A549 (cell line): ENCODE measurements around the gene DDX59. TPM values are rescaled to one million over a fixed set of nuclear protein-coding genes. Genes with fewer than 3 reads are reported as not detected.
A peak's percentile ranks its signal among the peaks of the same experiment; 100 is the strongest.

Source experiments
- ATAC-seq, 2 experiments: fragments of 200-7000 bp in 1 of 2; fragments of >200 bp in 1 of 2; cut with Nextera tagmentation in 1 of 2; cut with Tn5 transposase in 1 of 2; 3 replicates each; pipeline versions ENCODE4 v1.8.0 to v1.9.1; 2018 to 2020; ENCODE audit warnings: mild to moderate bottlenecking in 1 of 2, moderate library complexity in 1 of 2
- CTCF ChIA-PET: fragments of 300-600 bp; sonication (Branson Sonifier 250); formaldehyde crosslinking; extraction: SDS; loops from one replicate; lab custom pipeline; 2021; ENCODE audit warnings: antibody characterized with exemption, inconsistent platforms; lab: Yijun Ruan, JAX
- POLR2A ChIA-PET: fragments of 350-600 bp; formaldehyde crosslinking; extraction: SDS; loops from one replicate; lab custom pipeline; 2021; ENCODE audit warnings: antibody characterized with exemption, inconsistent platforms; lab: Yijun Ruan, JAX
- DNase-seq, 2 experiments: peaks; one replicate each; pipeline versions ENCODE4 v3.0.0 to v3.0.0-alpha.2; 2011 to 2016; ENCODE audit warnings: low read depth in 1 of 2, low spot score in 1 of 2
- FAIRE-seq: peaks from 2 replicates; lab custom pipeline; 2011; peaks lifted over from hg19 to GRCh38; lab: Jason Lieb, UNC
- H3K27ac ChIP-seq, 2 experiments: fragments of >200 bp; sonication (Bioruptor Twin); formaldehyde crosslinking; 3 replicates each; pipeline ENCODE4 v1.5.1; 2016 to 2017
- H3K4me1 ChIP-seq: fragments of >200 bp; sonication (Bioruptor Twin); formaldehyde crosslinking; 3 replicates; pipeline ENCODE4 v1.6.1; 2016
- H3K4me2 ChIP-seq: fragments of >200 bp; sonication (Bioruptor Twin); formaldehyde crosslinking; 3 replicates; pipeline ENCODE4 v1.6.1; 2016
- H3K4me3 ChIP-seq: fragments of >200 bp; sonication (Bioruptor Twin); formaldehyde crosslinking; 3 replicates; pipeline ENCODE4 v1.5.1; 2016
- H3K9me3 ChIP-seq: fragments of >200 bp; sonication (Bioruptor Twin); formaldehyde crosslinking; 3 replicates; pipeline ENCODE4 v1.6.1; 2016
- CBX2 ChIP-seq: fragments of 200-600 bp; sonication (generic); IDR thresholded peaks from 2 replicates; pipeline ENCODE4 v1.6.1; 2016; ENCODE audit warnings: low read depth, mild to moderate bottlenecking, borderline replicate concordance
- EHMT2 ChIP-seq: fragments of 200-600 bp; sonication (generic); IDR thresholded peaks from 2 replicates; pipeline ENCODE4 v1.6.1; 2016; ENCODE audit warnings: antibody characterized with exemption, low read depth, mild to moderate bottlenecking, moderate library complexity
- ESRRA ChIP-seq: fragments of 150-350 bp; IDR thresholded peaks from 2 replicates; pipeline ENCODE4 v1.6.1; 2014; ENCODE audit warnings: mild to moderate bottlenecking, low read length, borderline replicate concordance
- FOSB ChIP-seq: fragments of 250-450 bp; sonication (Bioruptor Pico); IDR thresholded peaks from 2 replicates; pipeline ENCODE4 v1.5.0; 2020; ENCODE audit warnings: mild to moderate bottlenecking, moderate library complexity
- FOSL2 ChIP-seq, 2 experiments: fragments of 450-650 bp in 1 of 2; fragments of >200 bp in 1 of 2; sonication (Bioruptor Twin) in 1 of 2; formaldehyde crosslinking; IDR thresholded peaks; 2 replicates each; pipeline versions ENCODE4 v1.5.0 to v1.6.1; 2016 to 2020; ENCODE audit warnings: mild to moderate bottlenecking in 1 of 2, moderate library complexity in 1 of 2
- GATA3 ChIP-seq: IDR thresholded peaks from 2 replicates; pipeline ENCODE4 v1.6.1; 2012; ENCODE audit warnings: borderline replicate concordance
- HEYL ChIP-seq: fragments of 250-450 bp; sonication (Bioruptor Pico); IDR thresholded peaks from 2 replicates; pipeline ENCODE4 v1.8.0; 2021; ENCODE audit warnings: mild to moderate bottlenecking, moderate library complexity
- HOXB5 ChIP-seq: fragments of 250-450 bp; sonication (Bioruptor Pico); IDR thresholded peaks from 2 replicates; pipeline ENCODE4 v1.5.0; 2020; ENCODE audit warnings: mild to moderate bottlenecking, moderate library complexity
- JUN ChIP-seq, 2 experiments: fragments of >200 bp; sonication (Bioruptor Twin); formaldehyde crosslinking; IDR thresholded peaks; 2 replicates in 1 of 2; 3 replicates in 1 of 2; pipeline ENCODE4 v1.6.1; 2016 to 2017
- KDM5A ChIP-seq: fragments of 200-600 bp; sonication (generic); IDR thresholded peaks from 2 replicates; pipeline ENCODE4 v1.6.1; 2016; ENCODE audit warnings: antibody characterized with exemption, mild to moderate bottlenecking
- MAZ ChIP-seq: fragments of 150-350 bp; IDR thresholded peaks from 2 replicates; pipeline ENCODE4 v1.6.1; 2014; ENCODE audit warnings: antibody characterized with exemption, low read depth, low read length, borderline replicate concordance
- MYC ChIP-seq: IDR thresholded peaks from 2 replicates; pipeline ENCODE4 v1.6.1; 2012; ENCODE audit warnings: mild to moderate bottlenecking, inconsistent platforms, low read length, improper control_type of control experiment, borderline replicate concordance
- NFE2L2 ChIP-seq: fragments of 150-350 bp; conservative IDR thresholded peaks from 2 replicates; pipeline ENCODE4 v1.6.1; 2014; ENCODE audit warnings: low read length
- NPAS2 ChIP-seq: fragments of 250-450 bp; sonication (Bioruptor Pico); IDR thresholded peaks from 2 replicates; pipeline ENCODE4 v1.8.0; 2022; ENCODE audit warnings: mild to moderate bottlenecking, moderate library complexity, borderline replicate concordance
- NR3C1 ChIP-seq: fragments of >200 bp; sonication (Bioruptor Twin); formaldehyde crosslinking; IDR thresholded peaks from 3 replicates; pipeline ENCODE4 v1.6.1; 2017
- PHF8 ChIP-seq: fragments of 200-600 bp; sonication (generic); IDR thresholded peaks from 2 replicates; pipeline ENCODE4 v1.6.1; 2016; ENCODE audit warnings: low read depth, mild to moderate bottlenecking, antibody characterized with exemption, moderate library complexity, borderline replicate concordance
- POLR2A ChIP-seq: IDR thresholded peaks from 2 replicates; pipeline ENCODE4 v1.6.1; 2012; ENCODE audit warnings: mild to moderate bottlenecking, low read length
- RARB ChIP-seq: fragments of 250-450 bp; sonication (Bioruptor Pico); IDR thresholded peaks from 2 replicates; pipeline ENCODE4 v1.8.0; 2021; ENCODE audit warnings: mild to moderate bottlenecking, moderate library complexity
- RCOR1 ChIP-seq: fragments of 150-350 bp; IDR thresholded peaks from 2 replicates; pipeline ENCODE4 v1.6.1; 2014; ENCODE audit warnings: antibody characterized with exemption, low read length, low read depth
- RFX5 ChIP-seq: fragments of 450-650 bp; IDR thresholded peaks from 2 replicates; pipeline ENCODE4 v1.7.1; 2014; ENCODE audit warnings: antibody characterized with exemption, mild to moderate bottlenecking, moderate library complexity
- RNF2 ChIP-seq: fragments of 200-600 bp; sonication (generic); IDR thresholded peaks from 2 replicates; pipeline ENCODE4 v1.6.1; 2016; ENCODE audit warnings: low read depth, mild to moderate bottlenecking, antibody characterized with exemption, moderate library complexity, borderline replicate concordance
- SMC3 ChIP-seq: fragments of >200 bp; sonication (Bioruptor Twin); formaldehyde crosslinking; IDR thresholded peaks from 3 replicates; pipeline ENCODE4 v1.6.1; 2018; ENCODE audit warnings: inconsistent platforms
- SREBF2 ChIP-seq: fragments of 450-650 bp; IDR thresholded peaks from 2 replicates; pipeline ENCODE4 v1.6.1; 2014; ENCODE audit warnings: mild to moderate bottlenecking, moderate library complexity
- TFCP2L1 ChIP-seq: fragments of 250-450 bp; sonication (Bioruptor Pico); IDR thresholded peaks from 2 replicates; pipeline ENCODE4 v1.5.0; 2021; ENCODE audit warnings: mild to moderate bottlenecking
- TP53 ChIP-seq: fragments of 250-450 bp; sonication (Bioruptor Pico); IDR thresholded peaks from 2 replicates; pipeline ENCODE4 v1.5.0; 2021; ENCODE audit warnings: mild to moderate bottlenecking, moderate library complexity
- ZC3H11A ChIP-seq: fragments of 450-650 bp; IDR thresholded peaks from 2 replicates; pipeline ENCODE4 v1.6.1; 2014; ENCODE audit warnings: antibody characterized with exemption, mild to moderate bottlenecking
- WGBS: methylation state at CpG from one replicate; pipeline ENCODE4 v1.1.6; 2017; ENCODE audit errors: missing lambda C conversion rate; 5-methylcytosine and 5-hydroxymethylcytosine counted together
- polyA plus RNA-seq, 4 experiments: library from polyadenylated mRNA; depleted of rRNA in 3 of 4; stranded (reverse); fragments of >200 nt; fragmentation: RNase III in 1 of 4; extraction: RNeasy Plus Mini Kit Qiagen cat#74134 plus additional on column Dnase treatment in 1 of 4; gene quantifications; 2 replicates in 3 of 4; 3 replicates in 1 of 4; pipeline ENCODE4 v1.2.3, GENCODE V29; 2011 to 2017
- TF ChIP-seq, protein P1 (sequence below): IDR thresholded peaks from 2 replicates; pipeline ENCODE4 v1.6.1; 2012
- TF ChIP-seq, protein P2 (sequence below): fragments of >200 bp; sonication (Bioruptor Twin); formaldehyde crosslinking; IDR thresholded peaks from 2 replicates; pipeline ENCODE4 v1.6.1; 2016
- TF ChIP-seq, protein P3 (sequence below): fragments of 150-350 bp; IDR thresholded peaks from 2 replicates; pipeline ENCODE4 v1.6.1; 2014; ENCODE audit warnings: low read depth, mild to moderate bottlenecking, low read length
- TF ChIP-seq, protein P4 (sequence below): fragments of 250-450 bp; sonication (Bioruptor Pico); IDR thresholded peaks from 2 replicates; pipeline ENCODE4 v1.5.0; 2020; ENCODE audit warnings: low read depth, mild to moderate bottlenecking, moderate library complexity
- TF ChIP-seq, protein P5 (sequence below): fragments of 450-650 bp; IDR thresholded peaks from 2 replicates; pipeline ENCODE4 v1.6.1; 2014; ENCODE audit warnings: antibody characterized with exemption

The DDX59 gene
- polyA plus RNA-seq, 2 of the 4 experiments (the other 2 are of a cell fraction): 16.6 to 42.9 TPM

DNA sequence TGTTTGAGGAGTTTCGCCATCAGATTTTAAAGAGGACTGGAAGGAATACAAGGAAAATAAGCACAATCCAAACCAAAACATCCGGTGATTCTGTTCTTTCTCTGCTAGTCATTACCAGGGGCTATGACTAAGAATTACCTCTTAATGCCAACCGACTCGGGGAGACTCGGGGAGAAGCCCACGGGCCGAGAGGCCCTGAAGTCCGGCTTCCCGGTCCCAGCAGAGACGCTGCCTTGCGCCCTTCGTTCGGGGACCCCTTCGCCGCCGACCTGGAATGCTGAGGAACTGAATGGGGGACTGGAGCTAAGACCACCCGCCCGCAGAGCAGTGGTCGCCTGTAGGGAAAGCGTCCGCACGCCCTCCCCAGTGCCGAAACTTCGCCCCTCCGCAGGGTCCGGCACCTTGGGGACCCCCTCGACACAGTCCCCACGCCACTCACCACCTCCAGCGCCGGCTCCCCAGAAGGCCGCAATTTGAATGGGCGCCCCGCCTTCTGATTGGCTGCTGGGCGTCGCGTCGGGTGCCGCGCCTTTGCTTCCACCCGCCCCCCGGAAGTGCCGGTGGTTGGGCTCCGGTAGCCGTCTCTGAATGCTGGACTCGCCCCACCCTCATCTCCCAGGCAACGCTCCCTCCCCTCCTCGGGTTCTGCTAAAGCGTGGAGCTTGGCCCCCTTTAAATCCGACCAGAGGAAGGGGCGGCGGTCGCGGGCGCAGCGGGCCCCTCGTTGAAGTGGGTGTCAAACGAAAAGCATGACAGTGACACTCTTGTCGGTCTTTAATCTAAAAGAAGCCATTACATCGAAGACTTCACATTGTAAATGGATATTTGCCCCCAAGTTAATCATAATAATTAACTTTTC is 49.2 kb downstream of the DDX59 start, which contains the start of gene KIF14:
Gene KIF14, minus strand, starts transcription at position 479 of the 859 bp plus-strand sequence. CDS start 2,028 bp downstream, outside the sequence.
- Histone ChIP-seq H3K9me3 (no peaks in the 10 kb centered on the region), H3K4me1 (peaks cover 12% of the 10 kb centered on the region; the same call in 2 of the 3 replicates), H3K4me2 (peak within 1 kb of the TSS; percentile 75), H3K4me3 (peak within 1 kb of the TSS; percentile 86), H3K27ac (peak within 1 kb of the TSS; percentile 79 to 91)
- ChIA-PET CTCF (interaction anchor here (0.8 to 6.5 kb wide), 5 partner anchors 62 to 217 kb away, joined by 3 to 68 read pairs (median 3); partner anchors contain the start of gene CAMSAP2), POLR2A (interaction anchor here (0.9 to 2.6 kb wide), 2 partner anchors 23 to 49 kb away, joined by 3 to 15 read pairs; partner anchors contain the start of gene DDX59)
- TF ChIP-seq SMC3 (no peak), RNF2 (no peak), FOSB (CRISPR knock-in tag) (no peak), TP53 (CRISPR knock-in tag) (no peak), SREBF2 (no peak), GATA3 (no peak), MYC (no peak), HEYL (CRISPR knock-in tag) (no peak), PHF8 (peak; percentile 70; the same call in 1 of the 2 replicates), ESRRA (no peak), RARB (CRISPR knock-in tag) (no peak), NFE2L2 (no peak), NR3C1 (no peak), HOXB5 (CRISPR knock-in tag) (no peak), POLR2A (no peak), JUN (IDR thresholded peaks at IDR 0.05) (peak in 1 of 2 experiments; percentile 15; a peak in 1 of 5 replicates), KDM5A (peak; percentile 80), FOSL2 (IDR thresholded peaks at IDR 0.05) (no peak), FOSL2 (CRISPR knock-in tag; IDR thresholded peaks at IDR 0.05) (no peak), ZC3H11A (no peak), TFCP2L1 (CRISPR knock-in tag) (no peak), EHMT2 (no peak), MAZ (no peak), CBX2 (no peak), RFX5 (0 out of 2 replicates have a peak, but pooled peaks have one; percentile 27), RCOR1 (no peak), NPAS2 (CRISPR knock-in tag) (no peak)
- TF ChIP-seq, protein P1, sequence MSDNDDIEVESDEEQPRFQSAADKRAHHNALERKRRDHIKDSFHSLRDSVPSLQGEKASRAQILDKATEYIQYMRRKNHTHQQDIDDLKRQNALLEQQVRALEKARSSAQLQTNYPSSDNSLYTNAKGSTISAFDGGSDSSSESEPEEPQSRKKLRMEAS: peak; percentile 40; the same call in 1 of the 2 replicates
- TF ChIP-seq, protein P2, sequence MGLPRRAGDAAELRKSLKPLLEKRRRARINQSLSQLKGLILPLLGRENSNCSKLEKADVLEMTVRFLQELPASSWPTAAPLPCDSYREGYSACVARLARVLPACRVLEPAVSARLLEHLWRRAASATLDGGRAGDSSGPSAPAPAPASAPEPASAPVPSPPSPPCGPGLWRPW: no peak
- TF ChIP-seq, protein P3, sequence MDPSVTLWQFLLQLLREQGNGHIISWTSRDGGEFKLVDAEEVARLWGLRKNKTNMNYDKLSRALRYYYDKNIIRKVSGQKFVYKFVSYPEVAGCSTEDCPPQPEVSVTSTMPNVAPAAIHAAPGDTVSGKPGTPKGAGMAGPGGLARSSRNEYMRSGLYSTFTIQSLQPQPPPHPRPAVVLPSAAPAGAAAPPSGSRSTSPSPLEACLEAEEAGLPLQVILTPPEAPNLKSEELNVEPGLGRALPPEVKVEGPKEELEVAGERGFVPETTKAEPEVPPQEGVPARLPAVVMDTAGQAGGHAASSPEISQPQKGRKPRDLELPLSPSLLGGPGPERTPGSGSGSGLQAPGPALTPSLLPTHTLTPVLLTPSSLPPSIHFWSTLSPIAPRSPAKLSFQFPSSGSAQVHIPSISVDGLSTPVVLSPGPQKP: no peak
- TF ChIP-seq, protein P4, sequence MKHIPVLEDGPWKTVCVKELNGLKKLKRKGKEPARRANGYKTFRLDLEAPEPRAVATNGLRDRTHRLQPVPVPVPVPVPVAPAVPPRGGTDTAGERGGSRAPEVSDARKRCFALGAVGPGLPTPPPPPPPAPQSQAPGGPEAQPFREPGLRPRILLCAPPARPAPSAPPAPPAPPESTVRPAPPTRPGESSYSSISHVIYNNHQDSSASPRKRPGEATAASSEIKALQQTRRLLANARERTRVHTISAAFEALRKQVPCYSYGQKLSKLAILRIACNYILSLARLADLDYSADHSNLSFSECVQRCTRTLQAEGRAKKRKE (CRISPR knock-in tag): no peak
- TF ChIP-seq, protein P5, sequence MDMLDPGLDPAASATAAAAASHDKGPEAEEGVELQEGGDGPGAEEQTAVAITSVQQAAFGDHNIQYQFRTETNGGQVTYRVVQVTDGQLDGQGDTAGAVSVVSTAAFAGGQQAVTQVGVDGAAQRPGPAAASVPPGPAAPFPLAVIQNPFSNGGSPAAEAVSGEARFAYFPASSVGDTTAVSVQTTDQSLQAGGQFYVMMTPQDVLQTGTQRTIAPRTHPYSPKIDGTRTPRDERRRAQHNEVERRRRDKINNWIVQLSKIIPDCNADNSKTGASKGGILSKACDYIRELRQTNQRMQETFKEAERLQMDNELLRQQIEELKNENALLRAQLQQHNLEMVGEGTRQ: no peak
- peak; percentile 93 to 97 for DNase-seq
- ATAC-seq: peak; percentile 99 to 100
- FAIRE-seq: no peak
- 2% methylated on average over 47 of the region's 59 CpGs for WGBS
